GM19193 (cell line): ENCODE data around the gene C12orf56.

Experiments
- POLR2A ChIP-seq: IDR thresholded peaks from 4 replicates; pipeline ENCODE4 v1.6.1; 2011; ENCODE audit not compliant: insufficient read depth, insufficient read length; ENCODE audit errors: extremely low read depth

C12orf56 gene, protein sequence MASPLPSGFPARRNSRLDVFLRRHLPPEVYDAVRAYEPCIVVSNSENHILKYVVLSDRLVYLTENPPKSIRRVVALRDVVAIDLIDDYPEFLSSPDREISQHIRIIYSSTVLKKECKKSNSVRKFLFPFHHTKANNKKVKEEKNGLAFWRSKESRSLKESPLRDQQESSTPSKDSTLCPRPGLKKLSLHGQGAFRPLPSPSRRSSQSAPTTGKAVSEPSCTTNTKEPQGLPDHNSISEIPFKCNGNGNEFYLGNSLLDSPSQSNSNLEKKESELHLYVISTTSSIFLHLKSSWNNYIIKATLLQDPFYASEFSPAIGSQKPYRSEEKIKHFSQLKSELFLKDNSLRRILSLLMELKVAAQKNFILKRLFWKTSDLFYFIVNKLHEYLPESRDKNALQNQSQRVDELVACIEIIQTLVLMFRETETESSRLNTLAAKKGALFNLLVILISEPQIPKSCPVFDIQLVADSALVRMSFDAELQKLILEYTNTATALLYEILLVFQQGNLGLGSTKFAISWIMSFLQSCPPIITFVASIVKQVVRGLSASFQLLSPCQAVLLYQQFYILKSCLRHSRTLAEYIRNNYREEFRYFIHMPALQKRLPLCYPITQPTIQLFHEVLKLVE

DNA sequence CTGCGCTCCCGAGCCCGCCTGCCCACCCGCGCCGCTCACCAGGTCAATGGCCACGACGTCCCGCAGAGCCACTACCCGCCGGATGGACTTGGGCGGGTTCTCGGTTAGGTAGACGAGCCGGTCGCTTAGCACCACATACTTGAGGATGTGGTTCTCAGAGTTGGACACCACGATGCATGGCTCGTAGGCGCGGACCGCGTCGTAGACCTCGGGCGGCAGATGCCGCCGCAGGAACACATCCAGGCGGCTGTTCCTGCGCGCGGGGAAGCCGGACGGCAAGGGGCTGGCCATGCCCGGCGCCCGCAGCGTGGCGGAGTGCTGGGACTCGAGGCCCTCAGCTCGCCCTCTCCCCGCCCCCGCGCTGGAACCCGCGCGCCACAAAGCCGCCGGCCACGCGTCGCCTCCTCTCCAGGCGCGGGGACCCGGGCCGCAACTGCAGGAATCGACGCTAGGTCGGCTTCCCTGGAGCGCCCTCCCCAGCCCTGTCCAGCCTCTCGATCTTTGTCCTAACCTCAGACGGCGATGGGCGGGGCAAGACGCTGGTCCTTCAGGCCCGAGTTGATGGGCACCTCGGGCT lies at the start of gene C12orf56:
TSS of gene C12orf56 (minus strand) at position 484 of the 577 bp plus-strand sequence. CDS start at position 291, 193 bp downstream.
- no peak for TF ChIP-seq POLR2A

DNA sequence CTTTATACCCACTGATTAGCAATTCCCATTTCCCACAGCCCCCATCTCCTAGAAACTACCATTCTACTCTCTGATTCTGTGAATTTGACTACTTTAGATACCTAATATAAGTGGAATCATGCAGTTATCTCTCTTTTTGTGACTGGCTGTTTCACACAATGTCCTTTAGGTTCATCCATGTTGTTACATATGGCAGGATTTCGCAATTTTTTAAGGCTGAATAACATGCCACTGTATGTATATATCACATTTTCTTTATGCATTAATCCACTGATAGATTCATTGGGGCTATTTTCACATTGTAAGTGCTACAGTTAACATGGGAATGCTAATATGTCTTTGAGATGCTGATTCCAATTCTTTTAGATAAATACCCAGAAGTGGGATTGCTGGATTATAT lies 49.5 kb upstream of the C12orf56 start:
- no peak for TF ChIP-seq POLR2A

DNA sequence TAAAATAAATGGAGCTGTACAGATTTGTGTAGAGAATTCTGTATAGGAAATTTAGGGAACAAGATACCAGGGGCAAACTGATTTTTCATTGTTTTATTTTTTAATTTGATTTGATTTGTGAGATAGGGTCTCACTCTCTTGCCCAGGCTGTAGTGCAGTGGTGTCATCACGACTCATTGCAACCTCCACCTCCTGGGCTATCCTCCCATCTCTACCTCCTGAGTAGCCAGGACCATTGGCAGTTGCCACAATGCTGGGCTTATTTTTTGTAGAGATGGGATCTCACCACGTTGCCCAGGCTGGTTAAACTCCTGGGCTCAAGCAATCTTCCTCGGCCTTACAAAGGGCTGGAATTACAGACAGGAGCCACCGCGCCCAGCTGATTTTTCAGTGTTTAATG lies 43.4 kb upstream of the C12orf56 start:
- no peak for TF ChIP-seq POLR2A

DNA sequence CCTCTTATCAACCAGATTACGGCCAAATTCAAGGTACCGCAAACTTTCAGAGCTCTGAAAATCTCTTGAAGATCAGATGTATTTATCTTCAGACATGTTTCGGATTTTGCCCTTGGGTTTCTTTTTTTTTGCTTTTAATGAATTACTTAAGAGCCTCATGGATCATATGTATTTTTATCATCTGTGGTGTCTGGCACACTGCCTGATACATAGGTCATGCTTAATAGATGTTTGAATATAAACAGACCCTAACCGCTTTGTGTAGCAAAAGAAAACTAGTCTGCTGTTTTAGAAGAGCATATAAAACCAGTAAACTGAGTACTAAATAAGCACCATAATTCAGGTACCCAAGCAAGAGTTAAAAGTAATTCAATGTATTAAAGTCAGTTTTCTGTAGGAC lies 41.2 kb upstream of the C12orf56 start:
- no peak for TF ChIP-seq POLR2A

DNA sequence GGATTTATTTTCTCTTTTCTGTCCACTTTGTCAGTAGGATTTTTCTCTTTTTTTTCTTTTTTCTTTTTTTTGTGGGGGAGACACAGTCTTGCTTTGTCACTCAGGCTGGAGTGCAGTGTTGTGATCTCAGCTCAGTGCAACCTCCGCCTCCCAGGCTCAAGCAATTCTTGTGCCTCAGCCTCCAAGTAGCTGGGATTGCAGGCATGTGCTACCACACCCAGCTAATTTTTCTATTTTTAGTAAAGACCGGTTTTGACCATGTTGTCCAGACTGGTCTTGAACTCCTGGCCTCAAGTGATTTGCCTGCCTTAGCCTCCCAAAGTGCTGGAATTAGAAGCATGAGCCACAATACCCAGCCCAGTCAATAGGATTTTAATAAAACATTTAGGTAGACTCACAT lies 40.3 kb upstream of the C12orf56 start:
- TF ChIP-seq POLR2A = no peak

DNA sequence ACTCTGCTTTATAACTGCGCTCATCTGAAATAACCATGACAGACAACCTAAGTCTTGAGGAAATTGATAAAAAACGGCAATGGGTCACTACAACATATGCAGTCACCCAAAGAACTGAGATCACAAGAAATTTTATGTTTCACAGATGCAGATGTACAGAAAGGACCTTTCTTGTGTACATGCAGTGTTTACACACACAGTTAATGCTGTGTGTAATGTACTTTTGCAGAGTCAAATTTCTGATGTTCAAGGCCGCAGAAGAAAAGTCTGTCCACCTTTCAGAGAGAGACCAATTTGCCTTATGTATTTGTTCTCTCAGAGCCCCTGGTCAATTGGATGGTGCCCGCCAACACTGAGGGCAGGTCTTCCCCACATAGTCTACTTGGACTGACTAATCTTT lies 38.4 kb upstream of the C12orf56 start:
- no peak for TF ChIP-seq POLR2A

DNA sequence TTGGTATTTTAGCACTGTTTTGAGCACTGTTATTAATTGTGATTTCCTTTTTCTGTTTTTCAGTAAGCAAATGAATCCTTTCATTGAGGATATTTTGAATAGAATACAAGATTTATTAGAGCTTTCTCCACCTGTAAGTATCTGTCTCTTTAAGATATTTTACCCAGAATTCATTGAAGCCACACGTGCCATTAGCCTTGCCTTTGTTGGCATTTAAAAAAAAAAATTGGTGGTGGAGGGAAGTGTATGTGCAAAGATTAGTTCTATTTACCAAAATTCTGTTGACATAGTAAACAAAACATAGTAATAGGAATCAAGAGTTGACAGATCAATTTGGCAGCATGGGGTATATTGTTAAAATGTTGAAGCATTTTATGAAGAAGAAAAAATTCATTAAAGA lies 37.4 kb upstream of the C12orf56 start:
- TF ChIP-seq POLR2A = no peak

DNA sequence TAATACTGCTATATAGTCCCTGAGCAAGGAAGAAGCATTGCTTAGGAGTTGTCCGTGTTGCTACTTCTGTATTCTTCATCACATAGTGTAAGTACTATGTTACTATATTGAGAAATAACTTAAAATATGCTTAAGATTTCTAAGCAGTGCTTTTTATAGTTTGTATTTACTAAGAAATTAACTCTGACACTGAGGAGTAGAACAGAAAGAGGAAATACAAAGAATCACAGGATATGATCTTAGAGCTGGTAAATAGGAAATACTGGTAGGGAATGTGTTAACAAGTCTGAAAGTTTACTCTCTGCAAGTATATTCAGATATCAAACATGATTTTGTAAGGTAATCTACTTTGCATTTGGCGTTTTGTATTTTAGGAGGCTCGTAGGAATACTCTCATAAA lies 29.1 kb upstream of the C12orf56 start:
- TF ChIP-seq POLR2A = no peak

DNA sequence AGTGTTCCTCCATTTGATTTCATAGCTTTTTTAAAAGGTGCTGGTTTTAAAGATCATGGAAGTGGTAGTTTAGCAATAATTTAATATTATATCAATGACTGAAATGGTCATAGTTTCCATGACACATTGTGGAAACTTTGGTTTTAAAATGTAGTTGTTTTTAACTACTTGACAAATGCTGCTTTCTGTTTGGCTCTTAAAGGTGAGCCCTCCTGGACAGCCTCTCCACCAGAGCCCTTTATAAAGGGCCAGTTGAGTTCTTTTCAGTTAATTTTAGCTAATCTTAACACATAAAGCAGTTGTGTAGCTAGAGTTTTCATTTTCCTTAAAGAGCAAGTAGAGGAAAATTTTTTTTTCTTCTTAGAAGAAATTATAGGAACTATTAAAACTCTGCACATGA lies 27.7 kb upstream of the C12orf56 start:
- no peak for TF ChIP-seq POLR2A

DNA sequence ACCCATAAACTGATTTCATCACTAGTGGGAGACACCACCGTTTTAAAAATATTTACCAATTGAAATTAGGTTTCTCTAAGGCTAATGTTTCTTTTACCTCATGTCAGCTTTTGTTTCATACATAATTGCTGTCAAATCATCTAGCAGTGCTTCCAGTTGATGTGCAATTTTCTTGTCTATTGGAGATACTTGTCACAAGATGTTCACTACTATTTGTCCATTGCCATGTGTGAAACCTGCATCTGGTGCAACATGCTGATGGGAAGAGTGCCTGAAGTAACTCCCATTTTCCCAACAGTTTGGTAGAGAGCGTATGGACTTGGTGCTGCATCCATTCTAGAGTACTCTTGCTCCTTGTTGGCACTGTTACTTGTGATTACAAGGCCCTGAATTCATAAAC lies 23.3 kb upstream of the C12orf56 start:
- TF ChIP-seq POLR2A = no peak

DNA sequence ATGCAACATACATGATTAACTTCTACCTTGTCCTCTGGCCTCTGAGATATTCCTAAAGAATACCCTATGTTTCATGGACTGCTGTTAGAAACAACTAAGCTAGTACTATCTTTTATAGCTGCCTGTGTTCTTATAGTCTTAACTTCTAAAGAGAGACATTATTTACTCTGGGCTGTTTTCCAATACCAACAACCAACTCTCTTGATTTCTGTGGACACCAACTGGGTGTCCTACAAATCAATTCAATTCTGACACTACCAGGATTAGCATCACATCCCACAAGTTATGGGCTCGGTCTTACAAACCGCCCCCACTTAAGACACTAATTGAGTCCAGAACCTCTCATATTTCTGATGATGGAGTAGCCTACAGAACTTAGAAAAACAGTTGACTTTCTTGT lies 21.9 kb upstream of the C12orf56 start:
- TF ChIP-seq POLR2A = no peak

DNA sequence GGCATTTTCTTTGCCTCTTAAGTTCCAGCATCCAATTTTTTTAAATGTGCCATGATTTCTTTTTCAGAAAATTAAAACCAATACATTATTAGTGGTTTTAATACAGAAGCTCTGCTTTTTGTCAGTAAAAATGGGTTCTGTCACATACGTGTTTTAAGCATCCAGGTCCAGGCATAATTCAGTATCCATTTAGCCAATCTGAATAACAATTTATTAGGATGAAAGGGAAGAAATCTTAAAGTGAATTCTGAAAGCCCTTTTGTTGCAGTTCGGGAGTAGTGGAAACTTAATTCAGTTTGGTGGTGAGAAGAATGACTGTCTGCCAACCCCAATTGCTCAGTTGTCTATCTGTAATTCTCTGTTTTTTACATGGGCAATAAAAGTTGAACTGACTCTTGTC lies 20.9 kb upstream of the C12orf56 start:
- no peak for TF ChIP-seq POLR2A

DNA sequence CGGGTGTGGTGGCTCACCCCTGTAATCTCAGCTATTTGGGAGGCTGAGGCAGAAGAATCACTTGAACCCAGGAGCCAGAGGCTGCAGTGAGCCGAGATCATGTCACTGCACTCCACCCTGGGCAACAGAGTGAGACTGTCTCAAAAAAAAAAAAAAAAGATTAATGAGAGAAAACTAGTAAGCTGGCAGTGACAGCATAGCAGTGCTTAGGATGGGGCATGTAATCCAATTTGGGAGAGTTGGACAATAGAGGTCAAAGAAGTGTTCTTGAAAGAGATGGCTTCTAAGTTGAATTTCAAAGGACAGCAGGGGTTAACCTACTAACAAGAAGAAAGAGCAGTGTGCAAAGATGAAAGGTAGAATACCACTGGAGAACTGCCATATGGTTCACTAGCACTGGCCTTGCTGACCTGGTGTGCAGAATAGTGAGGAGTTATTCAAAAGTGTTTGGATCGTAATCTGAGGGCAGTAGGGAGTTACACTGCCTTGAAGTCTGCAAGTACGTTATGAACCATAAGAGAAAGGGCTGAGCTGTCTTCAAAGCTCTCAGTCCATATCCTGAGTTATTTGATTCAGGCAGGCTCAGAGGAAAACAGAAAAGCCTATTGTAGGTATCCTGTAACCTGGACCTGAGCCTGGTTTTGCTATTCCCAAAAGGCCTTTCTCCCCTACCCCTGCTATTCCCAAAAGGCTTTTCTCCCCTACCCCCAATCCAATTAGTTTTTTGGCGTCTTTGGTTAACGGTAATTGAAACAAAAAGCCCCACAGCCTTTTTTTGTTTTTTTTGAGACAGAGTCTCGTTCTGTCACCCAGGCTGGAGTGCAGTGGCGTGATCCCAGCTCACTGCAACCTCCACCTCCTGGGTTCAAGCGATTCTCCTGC lies 17.0 kb upstream of the C12orf56 start:
- TF ChIP-seq POLR2A = no peak

DNA sequence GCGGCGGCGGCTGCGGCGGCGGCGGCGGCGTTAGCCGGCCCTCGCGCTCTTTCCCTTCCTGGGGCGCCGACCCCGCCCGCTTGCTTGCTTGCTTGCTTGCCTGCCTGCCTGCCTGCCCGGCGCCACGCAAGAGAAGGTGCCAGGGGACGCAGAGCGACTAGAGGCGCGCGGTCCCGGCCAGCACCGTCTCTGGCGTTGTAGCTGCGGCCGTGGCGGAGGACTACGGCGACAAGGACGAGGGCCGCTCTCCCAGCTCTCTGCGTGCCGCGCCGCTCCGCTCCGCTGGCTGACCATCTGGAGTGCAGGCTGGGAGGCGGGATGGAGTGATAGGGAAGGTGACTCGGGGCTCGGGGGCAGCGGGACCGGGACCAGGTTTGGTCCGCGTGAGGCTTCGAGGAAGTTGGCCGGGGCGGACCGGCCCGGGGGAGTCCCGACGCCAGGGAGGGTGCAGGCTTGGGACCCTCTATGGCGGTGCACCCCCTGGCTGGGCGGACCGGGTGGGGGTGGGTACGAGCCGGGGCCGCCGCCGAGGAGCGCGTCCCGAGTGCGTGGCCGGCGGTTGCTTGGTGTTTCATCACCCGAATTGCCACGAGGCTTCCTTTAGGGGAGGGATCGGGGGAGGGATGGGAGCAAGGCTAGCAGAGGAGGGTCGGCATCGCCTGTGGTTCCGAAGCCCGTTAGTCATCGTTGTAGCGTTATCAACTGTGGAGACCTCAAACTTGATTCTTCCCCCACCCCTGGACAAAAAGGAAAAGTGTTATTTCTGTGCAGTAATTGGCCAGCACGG lies 14.1 kb upstream of the C12orf56 start:
- peak; percentile 26 for TF ChIP-seq POLR2A
